IMR-90 (cell line): Measurements from ENCODE around the gene RIMBP2. TPM values are rescaled to one million over a fixed set of nuclear protein-coding genes. Genes with fewer than 3 reads are reported as not detected.

Experiments used
- ATAC-seq: fragments of 200-7000 bp; cut with Tn5 transposase; 2 replicates; pipeline ENCODE4 v1.9.1; 2020; ENCODE audit warnings: low read depth, mild to moderate bottlenecking, moderate library complexity
- BruUV-seq: library from RNA; stranded (reverse); fragments of 400-500 nt; replicated peaks from 2 replicates; lab custom pipeline; 2021; lab: Mats Ljungman, UMichigan
- CTCF ChIA-PET: fragments of 300-600 bp; formaldehyde crosslinking; extraction: SDS; loops from one replicate; lab custom pipeline; 2021; ENCODE audit warnings: antibody characterized with exemption; lab: Yijun Ruan, JAX
- POLR2A ChIA-PET: fragments of 300-600 bp; sonication (Branson Sonifier 250); formaldehyde crosslinking; loops from one replicate; lab custom pipeline; 2022; ENCODE audit warnings: antibody characterized with exemption; ENCODE audit not compliant: unreplicated experiment; lab: Charles Lee
- DNase-seq: peaks from one replicate; pipeline ENCODE4 v3.0.0; 2013
- H2AFZ ChIP-seq: replicated peaks from 2 replicates; pipeline ENCODE3; 2013; ENCODE audit warnings: low read length, mild to moderate bottlenecking; ENCODE audit not compliant: poor library complexity
- H2AK5ac ChIP-seq: 2 replicates; pipeline ENCODE4 v1.6.1; 2013; ENCODE audit warnings: low read depth, low read length, inconsistent platforms
- H2AK9ac ChIP-seq: replicated peaks from 2 replicates; pipeline ENCODE3; 2013; ENCODE audit warnings: mild to moderate bottlenecking, low read depth, low read length, moderate library complexity; ENCODE audit not compliant: poor library complexity
- H2BK120ac ChIP-seq: 2 replicates; pipeline ENCODE4 v1.6.1; 2013; ENCODE audit warnings: low read depth, low read length, inconsistent platforms
- H2BK15ac ChIP-seq: 3 replicates; pipeline ENCODE4 v1.6.1; 2013; ENCODE audit warnings: low read depth, low read length, inconsistent platforms
- H2BK20ac ChIP-seq: 2 replicates; pipeline ENCODE4 v1.6.1; 2013; ENCODE audit warnings: low read depth, mild to moderate bottlenecking, inconsistent platforms, low read length, moderate library complexity
- H2BK5ac ChIP-seq: 2 replicates; pipeline ENCODE4 v1.6.1; 2013; ENCODE audit warnings: mild to moderate bottlenecking, low read depth, low read length, inconsistent platforms; ENCODE audit not compliant: poor library complexity, severe bottlenecking
- H3K14ac ChIP-seq: replicated peaks from 2 replicates; pipeline ENCODE4 v1.6.1; 2013; ENCODE audit warnings: low read depth, low read length, inconsistent platforms
- H3K18ac ChIP-seq: 2 replicates; pipeline ENCODE4 v1.6.1; 2013; ENCODE audit warnings: low read depth, low read length, control low read depth
- H3K23ac ChIP-seq: 2 replicates; pipeline ENCODE4 v1.6.1; 2013; ENCODE audit warnings: low read depth, low read length, inconsistent platforms
- H3K27ac ChIP-seq: 2 replicates; pipeline ENCODE4 v1.5.1; 2013; ENCODE audit warnings: mild to moderate bottlenecking, control low read depth, low read length; ENCODE audit not compliant: insufficient read depth
- H3K27me3 ChIP-seq: 2 replicates; pipeline ENCODE4 v1.6.1; 2013; ENCODE audit warnings: low read length; ENCODE audit not compliant: control insufficient read depth, insufficient read depth
- H3K36me3 ChIP-seq: 2 replicates; pipeline ENCODE4 v1.6.1; 2013; ENCODE audit warnings: low read length, mixed read lengths; ENCODE audit not compliant: control insufficient read depth, insufficient read depth
- H3K4ac ChIP-seq: 2 replicates; pipeline ENCODE4 v1.6.1; 2013; ENCODE audit warnings: low read depth, low read length, inconsistent platforms
- H3K4me1 ChIP-seq: 2 replicates; pipeline ENCODE4 v1.6.1; 2013; ENCODE audit warnings: low read length, mixed read lengths; ENCODE audit not compliant: control insufficient read depth, insufficient read depth
- H3K4me2 ChIP-seq: 2 replicates; pipeline ENCODE4 v1.6.1; 2013; ENCODE audit warnings: low read depth, mild to moderate bottlenecking, control low read depth, low read length, moderate library complexity
- H3K4me3 ChIP-seq: 2 replicates; pipeline ENCODE4 v1.5.1; 2013; ENCODE audit warnings: low read depth, mild to moderate bottlenecking, control low read depth, low read length, moderate library complexity; ENCODE audit not compliant: insufficient read depth
- H3K56ac ChIP-seq: 2 replicates; pipeline ENCODE4 v1.6.1; 2013; ENCODE audit warnings: low read length, inconsistent platforms; ENCODE audit not compliant: insufficient read depth; ENCODE audit errors: extremely low read depth
- H3K79me1 ChIP-seq, 2 experiments: 2 replicates each; pipeline ENCODE4 v1.6.1; 2013; ENCODE audit warnings: low read length in 2 of 2, inconsistent platforms in 1 of 2, low read depth in 1 of 2
- H3K9ac ChIP-seq: 2 replicates; pipeline ENCODE4 v1.6.1; 2013; ENCODE audit warnings: low read depth, low read length, control low read depth
- H3K9me1 ChIP-seq: 2 replicates; pipeline ENCODE4 v1.6.1; 2013; ENCODE audit warnings: low read length, inconsistent platforms; ENCODE audit not compliant: insufficient read depth
- H3K9me3 ChIP-seq: 2 replicates; pipeline ENCODE4 v1.6.1; 2013; ENCODE audit warnings: low read length; ENCODE audit not compliant: control insufficient read depth, insufficient read depth
- H4K20me1 ChIP-seq: 2 replicates; pipeline ENCODE4 v1.6.1; 2013; ENCODE audit warnings: low read length, inconsistent platforms; ENCODE audit not compliant: insufficient read depth
- H4K5ac ChIP-seq: 2 replicates; pipeline ENCODE4 v1.6.1; 2013; ENCODE audit warnings: mild to moderate bottlenecking, low read depth, low read length, control low read depth
- H4K8ac ChIP-seq, 2 experiments: 2 replicates each; pipeline ENCODE4 v1.6.1; 2013; ENCODE audit warnings: low read depth in 2 of 2, low read length in 2 of 2, control low read depth in 1 of 2, inconsistent platforms in 1 of 2
- H4K91ac ChIP-seq: 2 replicates; pipeline ENCODE4 v1.6.1; 2013; ENCODE audit warnings: low read depth, low read length, inconsistent platforms; ENCODE audit not compliant: insufficient read depth
- FOS ChIP-seq: fragments of 150-350 bp; IDR thresholded peaks from 2 replicates; pipeline ENCODE4 v1.6.1; 2016; ENCODE audit warnings: low read depth, low read length
- MAFK ChIP-seq: IDR thresholded peaks from 2 replicates; pipeline ENCODE4 v1.6.1; 2012; ENCODE audit warnings: low read depth, low read length, improper control_type of control experiment
- NFE2L2 ChIP-seq: fragments of 150-350 bp; IDR thresholded peaks from 2 replicates; pipeline ENCODE4 v1.6.1; 2016; ENCODE audit warnings: low read depth, mild to moderate bottlenecking, low read length
- POLR2A ChIP-seq: IDR thresholded peaks from 2 replicates; pipeline ENCODE4 v1.6.1; 2012; ENCODE audit warnings: mild to moderate bottlenecking, low read depth, low read length
- RCOR1 ChIP-seq: IDR thresholded peaks from 2 replicates; pipeline ENCODE4 v1.6.1; 2012; ENCODE audit warnings: mild to moderate bottlenecking, low read length, improper control_type of control experiment; ENCODE audit not compliant: insufficient replicate concordance
- WGBS, 2 experiments: methylation state at CpG; one replicate each; pipeline versions ENCODE4 v1.1.5 to v1.1.7; 2013; ENCODE audit warnings: missing lambda C conversion rate in 2 of 2; ENCODE audit not compliant: insufficient read length in 1 of 2; ENCODE audit errors: extremely low coverage in 2 of 2; 5-methylcytosine and 5-hydroxymethylcytosine counted together
- dilution Hi-C: fragments of 300-500 bp; cut with HindIII; formaldehyde crosslinking; loops from one replicate; pipeline ENCODE4 v1.14.3; 2018; ENCODE audit warnings: low sequenced_read_pairs; ENCODE audit not compliant: unreplicated experiment
- in situ Hi-C: fragments of 300-500 bp; cut with MboI; formaldehyde crosslinking; loops from 3 replicates; pipeline ENCODE4 v1.14.3; 2019; ENCODE audit warnings: low sequenced_read_pairs, inconsistent platforms, mixed read lengths
- intact Hi-C: fragments of 100-400 bp; cut with micrococcal nuclease; formaldehyde crosslinking; loops from 2 replicates; pipeline ENCODE4 v1.10.0; 2022
- polyA plus RNA-seq, 3 experiments: library from polyadenylated mRNA; depleted of rRNA; stranded (reverse); fragments of >200 nt; gene quantifications; 2 replicates each; pipeline ENCODE4 v1.2.3, GENCODE V29; 2012; ENCODE audit warnings: low replicate concordance in 1 of 3
- total RNA-seq: library from RNA; depleted of rRNA; stranded (reverse); fragments of >200 nt; gene quantifications from 2 replicates; pipeline ENCODE4 v1.2.3, GENCODE V29; 2012
- TF ChIP-seq, protein P1 (sequence below): conservative IDR thresholded peaks from 2 replicates; pipeline ENCODE4 v1.5.1; 2012; ENCODE audit warnings: mild to moderate bottlenecking, low read depth, low read length, improper control_type of control experiment

Gene RIMBP2
- total and polyA plus RNA-seq, 2 of the 4 experiments (the other 2 are of a cell fraction), result not detected

- 40% methylated on average over 2 of the region's 6 CpGs; no CpG with 5 or more reads in 1 of the 2 experiments for WGBS, 2 experiments
- no peak overlapping the region for H3K4me2 ChIP-seq
- BruUV-seq, result no TSS peak
Measured at GRCh38 chr12:130574402-130574801, 141.7 kb downstream of the RIMBP2 start.

More at GRCh38 chr12:130574402-130574801, 141.7 kb downstream of the RIMBP2 start:
- DNase-seq (no peak), ATAC-seq (no peak)
- Histone ChIP-seq H3K27ac (no peak overlapping the region), H3K14ac (no peak overlapping the region), H3K36me3 (no peaks in the 10 kb centered on the region), H3K18ac (no peak overlapping the region), H3K9ac (no peak overlapping the region), H2AFZ (no peak overlapping the region), H4K91ac (no peak overlapping the region), H2AK9ac (no peak overlapping the region), H3K23ac (no peak overlapping the region), H2AK5ac (no peak overlapping the region), H3K79me1 (no peaks in the 10 kb centered on the region), H4K5ac (no peak overlapping the region), H3K27me3 (no peaks in the 10 kb centered on the region), H4K20me1 (no peaks in the 10 kb centered on the region), H4K8ac (no peak overlapping the region), H2BK5ac (no peak overlapping the region), H2BK120ac (no peak overlapping the region), H3K56ac (no peak overlapping the region), H3K9me3 (peaks cover 65% of the 10 kb centered on the region), H2BK20ac (no peak overlapping the region), H3K4me3 (no peak overlapping the region), H2BK15ac (no peak overlapping the region), H3K4me1 (no peaks in the 10 kb centered on the region), H3K9me1 (no peaks in the 10 kb centered on the region), H3K4ac (no peak overlapping the region)
- intact Hi-C loops (no loop called here), in situ Hi-C loops (no loop called here), dilution Hi-C loops (no loop called here)
- CTCF ChIA-PET, result no interaction called here
- TF ChIP-seq RCOR1 (no peak), NFE2L2 (no peak), MAFK (no peak), FOS (no peak), POLR2A (no peak)
- TF ChIP-seq, protein P1, sequence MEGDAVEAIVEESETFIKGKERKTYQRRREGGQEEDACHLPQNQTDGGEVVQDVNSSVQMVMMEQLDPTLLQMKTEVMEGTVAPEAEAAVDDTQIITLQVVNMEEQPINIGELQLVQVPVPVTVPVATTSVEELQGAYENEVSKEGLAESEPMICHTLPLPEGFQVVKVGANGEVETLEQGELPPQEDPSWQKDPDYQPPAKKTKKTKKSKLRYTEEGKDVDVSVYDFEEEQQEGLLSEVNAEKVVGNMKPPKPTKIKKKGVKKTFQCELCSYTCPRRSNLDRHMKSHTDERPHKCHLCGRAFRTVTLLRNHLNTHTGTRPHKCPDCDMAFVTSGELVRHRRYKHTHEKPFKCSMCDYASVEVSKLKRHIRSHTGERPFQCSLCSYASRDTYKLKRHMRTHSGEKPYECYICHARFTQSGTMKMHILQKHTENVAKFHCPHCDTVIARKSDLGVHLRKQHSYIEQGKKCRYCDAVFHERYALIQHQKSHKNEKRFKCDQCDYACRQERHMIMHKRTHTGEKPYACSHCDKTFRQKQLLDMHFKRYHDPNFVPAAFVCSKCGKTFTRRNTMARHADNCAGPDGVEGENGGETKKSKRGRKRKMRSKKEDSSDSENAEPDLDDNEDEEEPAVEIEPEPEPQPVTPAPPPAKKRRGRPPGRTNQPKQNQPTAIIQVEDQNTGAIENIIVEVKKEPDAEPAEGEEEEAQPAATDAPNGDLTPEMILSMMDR, result no peak
- POLR2A ChIA-PET, result no interaction called here
